Karpas-422 (cell line): Measurements from ENCODE around the gene GOLGA6C. TPM values are rescaled to one million over a fixed set of nuclear protein-coding genes. Genes with fewer than 3 reads are reported as not detected.
"Not testable (repeated sequence)": the region's sequence is repeated elsewhere in the genome, so short reads cannot be mapped to it uniquely, and the experiment has no call there.

ENCODE experiments used
- DNase-seq: peaks from one replicate; pipeline ENCODE4 v3.0.0-alpha.2; 2015
- H2AFZ ChIP-seq: fragments of 200-600 bp; sonication (generic); 2 replicates; pipeline ENCODE4 v1.6.1; 2014; ENCODE audit warnings: antibody characterized with exemption, low read length, mixed read lengths
- H3K27ac ChIP-seq: fragments of 200-600 bp; sonication (generic); 2 replicates; pipeline ENCODE4 v1.5.1; 2014; ENCODE audit warnings: mild to moderate bottlenecking, low read length, moderate library complexity
- H3K27me3 ChIP-seq: fragments of 200-600 bp; sonication (generic); 2 replicates; pipeline ENCODE4 v1.6.1; 2014; ENCODE audit warnings: low read length, mixed read lengths
- H3K36me3 ChIP-seq: fragments of 200-600 bp; sonication (generic); 2 replicates; pipeline ENCODE4 v1.6.1; 2014; ENCODE audit warnings: low read length, mixed read lengths; ENCODE audit not compliant: insufficient read depth
- H3K4me1 ChIP-seq: fragments of 200-600 bp; sonication (generic); 2 replicates; pipeline ENCODE4 v1.6.1; 2014; ENCODE audit warnings: mild to moderate bottlenecking, low read length, mixed read lengths
- H3K4me2 ChIP-seq: fragments of 200-600 bp; sonication (generic); 2 replicates; pipeline ENCODE4 v1.6.1; 2014; ENCODE audit warnings: low read length, low read depth, mild to moderate bottlenecking; ENCODE audit not compliant: poor library complexity, severe bottlenecking
- H3K4me3 ChIP-seq: fragments of 200-600 bp; sonication (generic); 2 replicates; pipeline ENCODE4 v1.5.1; 2014; ENCODE audit warnings: mild to moderate bottlenecking, antibody characterized with exemption, low read length, mixed read lengths
- H3K79me2 ChIP-seq: fragments of 200-600 bp; sonication (generic); 2 replicates; pipeline ENCODE4 v1.6.1; 2014; ENCODE audit warnings: mild to moderate bottlenecking, low read length, mixed read lengths
- H3K9ac ChIP-seq: fragments of 200-600 bp; sonication (generic); 2 replicates; pipeline ENCODE4 v1.6.0; 2014; ENCODE audit warnings: low read length
- H3K9me2 ChIP-seq: fragments of 200-600 bp; sonication (generic), shearing (Covaris generic); replicated peaks from 2 replicates; pipeline ENCODE4 v1.6.0; 2014; ENCODE audit warnings: mild to moderate bottlenecking, low read length, moderate library complexity; ENCODE audit not compliant: insufficient read depth
- H3K9me3 ChIP-seq: fragments of 300-700, 200-600 bp; sonication (generic); 2 replicates; pipeline ENCODE4 v1.6.1; 2014; ENCODE audit warnings: low read length, mixed read lengths
- H4K20me1 ChIP-seq: fragments of 200-600 bp; sonication (generic); 2 replicates; pipeline ENCODE4 v1.6.1; 2014; ENCODE audit warnings: mild to moderate bottlenecking, antibody characterized with exemption, low read length, low read depth; ENCODE audit not compliant: insufficient read depth
- total RNA-seq: library from RNA; depleted of rRNA; stranded (reverse); fragments of >200 nt; shearing (Covaris generic); gene quantifications from 2 replicates; pipeline ENCODE4 v1.2.3, GENCODE V29; 2014; ENCODE audit warnings: low replicate concordance

GOLGA6C gene
- total RNA-seq, 1 experiment from 2014 or later: not detected

DNA sequence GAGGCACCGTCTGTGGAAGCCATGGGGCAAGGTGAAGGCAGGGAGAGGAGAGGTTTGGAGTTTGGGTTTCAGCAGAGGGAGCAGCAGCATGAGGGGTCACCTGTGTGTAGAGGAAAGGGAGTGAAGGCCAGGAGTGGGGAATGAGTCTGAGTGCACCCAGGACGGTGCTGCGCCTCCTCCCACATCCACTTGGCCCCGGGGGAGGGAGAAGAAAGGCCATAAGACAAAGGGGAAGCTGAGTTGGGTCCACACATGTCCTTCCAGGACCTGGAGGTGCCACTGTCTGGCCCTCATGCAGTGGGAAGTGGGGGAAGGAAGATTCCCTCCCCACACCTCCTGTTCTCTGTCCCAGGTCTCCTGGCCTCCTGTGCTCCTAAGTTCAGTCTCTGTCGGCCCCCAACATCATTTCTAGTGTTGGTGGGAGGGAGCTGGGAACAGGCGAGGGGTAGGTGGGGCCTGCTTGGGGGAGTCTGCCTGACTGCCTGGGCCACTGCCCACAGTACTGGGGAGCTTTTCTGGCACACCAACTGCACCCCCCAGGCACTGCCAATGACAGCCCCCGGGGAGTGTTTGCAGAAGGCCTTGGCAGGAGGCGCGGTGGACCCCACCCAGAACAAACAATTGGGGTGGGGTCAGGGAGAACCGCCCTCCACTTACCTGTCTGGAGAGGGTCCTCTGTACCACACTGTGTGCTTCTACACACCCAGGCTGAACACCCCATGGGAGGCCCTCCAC is 32.9 kb upstream of the GOLGA6C start:
- DNase-seq, H3K36me3 ChIP-seq, H3K79me2 ChIP-seq, H2AFZ ChIP-seq, H4K20me1 ChIP-seq, H3K9me3 ChIP-seq, H3K9me2 ChIP-seq, H3K4me3 ChIP-seq, H3K27me3 ChIP-seq, H3K4me1 ChIP-seq, H3K27ac ChIP-seq, H3K4me2 ChIP-seq, H3K9ac ChIP-seq: not testable (repeated sequence)

DNA sequence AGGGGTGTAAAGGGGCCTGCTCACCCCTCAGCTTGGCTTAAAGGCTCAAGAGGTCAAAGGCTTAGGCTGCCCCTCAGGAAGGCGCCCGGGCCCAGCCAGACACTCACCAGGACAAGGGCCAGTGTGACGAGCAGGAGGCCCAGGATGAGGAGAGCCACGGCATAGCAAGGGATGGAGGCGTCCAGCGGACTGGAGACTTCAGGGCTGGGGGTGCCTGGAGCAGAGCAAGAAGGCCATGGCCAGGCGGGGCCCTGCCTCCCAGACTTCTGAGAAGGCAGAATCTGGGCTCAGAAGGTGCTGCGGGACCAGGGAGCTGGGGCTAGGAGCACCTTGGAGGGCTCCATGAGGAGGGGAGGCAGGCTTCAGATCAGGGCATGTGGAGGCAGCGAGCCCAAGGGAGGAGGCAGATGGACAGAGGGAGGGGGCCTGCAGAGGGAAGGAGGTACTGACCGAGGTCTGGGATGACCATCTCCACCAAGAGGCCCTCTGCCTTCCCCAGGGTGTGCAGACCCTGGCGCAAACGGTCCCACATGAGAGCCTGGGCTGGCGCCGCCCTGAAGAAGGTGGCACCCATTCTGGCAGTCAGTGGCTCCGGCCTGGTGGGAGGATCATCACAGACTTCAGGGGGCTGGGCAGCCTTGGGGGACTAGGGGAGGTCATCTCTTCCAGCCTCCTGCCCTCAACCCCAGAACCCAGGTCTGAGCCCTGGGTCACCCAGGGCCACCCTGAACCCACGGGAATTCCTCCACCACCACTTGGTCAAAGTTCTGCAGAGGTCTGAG is 32.0 kb upstream of the GOLGA6C start:
- no peaks in the 10 kb centered on the region for H3K9me2 ChIP-seq
- H2AFZ ChIP-seq: no peak overlapping the region
- H3K9ac ChIP-seq: no peak overlapping the region
- no peak overlapping the region for H3K4me2 ChIP-seq
- H3K9me3 ChIP-seq: no peaks in the 10 kb centered on the region
- H3K36me3 ChIP-seq: no peaks in the 10 kb centered on the region
- H3K27ac ChIP-seq: no peak overlapping the region
- no peak for DNase-seq
- no peaks in the 10 kb centered on the region for H4K20me1 ChIP-seq
- H3K4me3 ChIP-seq: no peak overlapping the region
- H3K79me2 ChIP-seq: no peaks in the 10 kb centered on the region
- H3K27me3 ChIP-seq: no peaks in the 10 kb centered on the region
- H3K4me1 ChIP-seq: peaks cover 12% of the 10 kb centered on the region

- not testable (repeated sequence) for H3K79me2 ChIP-seq, H3K4me2 ChIP-seq, DNase-seq, H4K20me1 ChIP-seq, H3K9me2 ChIP-seq, H3K36me3 ChIP-seq, H2AFZ ChIP-seq, H3K27me3 ChIP-seq, H3K9me3 ChIP-seq, H3K27ac ChIP-seq, H3K9ac ChIP-seq, H3K4me3 ChIP-seq
- peaks cover 12% of the 10 kb centered on the region for H3K4me1 ChIP-seq
Measured at GRCh38 chr15:75227112-75227511, 31.0 kb upstream of the GOLGA6C start.

GRCh38 chr15:75227663-75228280 is 30.4 kb upstream of the GOLGA6C start:
- no peak overlapping the region for H3K27ac ChIP-seq
- no peaks in the 10 kb centered on the region for H3K79me2 ChIP-seq
- H3K9me3 ChIP-seq: no peaks in the 10 kb centered on the region
- H3K9ac ChIP-seq: no peak overlapping the region
- H3K9me2 ChIP-seq: no peaks in the 10 kb centered on the region
- no peak overlapping the region for H3K4me2 ChIP-seq
- H4K20me1 ChIP-seq: no peaks in the 10 kb centered on the region
- peaks cover 12% of the 10 kb centered on the region for H3K4me1 ChIP-seq
- H3K36me3 ChIP-seq: no peaks in the 10 kb centered on the region
- no peak overlapping the region for H3K4me3 ChIP-seq
- no peak for DNase-seq
- no peak overlapping the region for H2AFZ ChIP-seq
- H3K27me3 ChIP-seq: no peaks in the 10 kb centered on the region

- Histone ChIP-seq H3K9ac (no peak overlapping the region), H3K27ac (no peak overlapping the region), H3K36me3 (no peaks in the 10 kb centered on the region), H3K79me2 (no peaks in the 10 kb centered on the region), H3K9me3 (no peaks in the 10 kb centered on the region), H3K4me1 (peaks cover 12% of the 10 kb centered on the region), H3K9me2 (no peaks in the 10 kb centered on the region), H3K27me3 (no peaks in the 10 kb centered on the region), H3K4me3 (no peak overlapping the region), H2AFZ (no peak overlapping the region), H4K20me1 (no peaks in the 10 kb centered on the region), H3K4me2 (no peak overlapping the region)
- DNase-seq: no peak
Measured at GRCh38 chr15:75228787-75229186, 29.3 kb upstream of the GOLGA6C start.

DNA sequence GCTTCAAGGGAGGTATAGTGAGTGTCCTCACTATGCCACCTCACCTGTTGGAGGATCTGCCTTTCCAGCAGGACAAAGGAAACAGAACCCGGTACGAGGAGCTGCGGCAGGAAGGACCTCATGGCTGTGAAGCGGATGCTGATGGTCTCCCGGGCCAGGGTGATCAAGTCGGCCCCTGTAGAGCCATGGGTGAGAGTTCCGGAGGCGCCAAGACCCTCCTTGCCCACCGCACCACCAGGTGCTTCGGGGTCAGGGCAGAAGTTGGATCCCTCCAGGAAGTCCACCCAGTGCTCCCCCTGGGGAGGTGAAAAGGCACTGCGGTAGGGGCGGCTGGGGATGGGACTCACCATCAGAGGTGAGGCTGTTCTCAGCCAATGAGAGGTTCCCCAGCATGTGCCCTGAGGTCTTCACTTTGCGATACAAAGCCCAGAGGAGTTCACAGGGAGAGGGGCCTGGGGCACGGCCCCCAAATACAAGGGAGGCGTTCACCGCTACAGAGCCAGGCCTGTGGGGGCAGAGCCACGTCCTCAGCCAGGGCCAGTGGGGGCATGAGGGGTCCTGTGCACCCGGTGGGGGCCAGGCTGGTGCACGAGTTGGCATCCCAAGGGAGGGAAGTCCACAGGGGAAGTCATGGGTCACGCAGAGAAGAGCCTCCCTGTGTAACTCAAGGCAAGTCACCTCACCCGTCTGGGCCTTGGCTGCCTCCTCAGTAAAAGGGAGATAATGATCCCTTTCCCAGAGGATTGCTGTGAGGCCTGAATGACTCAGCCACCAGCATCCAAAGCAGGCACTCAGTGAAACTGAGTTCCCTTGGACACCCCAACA is 28.7 kb upstream of the GOLGA6C start:
- no peak overlapping the region for H3K9ac ChIP-seq
- no peak overlapping the region for H3K4me3 ChIP-seq
- no peaks in the 10 kb centered on the region for H3K36me3 ChIP-seq
- no peaks in the 10 kb centered on the region for H3K79me2 ChIP-seq
- H3K4me2 ChIP-seq: no peak overlapping the region
- H3K9me3 ChIP-seq: no peaks in the 10 kb centered on the region
- no peaks in the 10 kb centered on the region for H3K27me3 ChIP-seq
- DNase-seq: no peak
- H4K20me1 ChIP-seq: no peaks in the 10 kb centered on the region
- H3K4me1 ChIP-seq: peaks cover 12% of the 10 kb centered on the region
- H3K27ac ChIP-seq: no peak overlapping the region
- no peak overlapping the region for H2AFZ ChIP-seq
- no peaks in the 10 kb centered on the region for H3K9me2 ChIP-seq

DNA sequence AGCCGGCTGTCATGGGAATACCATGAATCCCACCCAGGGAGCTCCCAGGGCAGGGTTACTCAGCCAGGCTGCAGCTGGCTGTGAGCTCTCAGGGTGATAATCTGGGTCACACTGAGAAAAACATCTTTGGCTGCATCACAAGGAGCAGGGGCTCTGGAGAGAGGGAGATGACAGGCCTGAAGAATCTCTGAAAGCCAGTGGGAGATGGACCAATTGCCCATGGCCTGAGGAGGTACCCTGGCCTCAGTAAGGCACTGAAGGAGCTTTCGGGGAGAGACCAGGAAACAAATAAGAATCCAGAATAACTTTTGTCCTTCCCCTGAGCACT is 28.2 kb upstream of the GOLGA6C start:
- H3K27ac ChIP-seq: no peak overlapping the region
- no peaks in the 10 kb centered on the region for H3K27me3 ChIP-seq
- H3K9me2 ChIP-seq: no peaks in the 10 kb centered on the region
- no peak overlapping the region for H2AFZ ChIP-seq
- no peak overlapping the region for H3K4me2 ChIP-seq
- H3K9me3 ChIP-seq: no peaks in the 10 kb centered on the region
- H3K36me3 ChIP-seq: no peaks in the 10 kb centered on the region
- DNase-seq: no peak
- peaks cover 12% of the 10 kb centered on the region for H3K4me1 ChIP-seq
- no peak overlapping the region for H3K4me3 ChIP-seq
- no peaks in the 10 kb centered on the region for H3K79me2 ChIP-seq
- no peak overlapping the region for H3K9ac ChIP-seq
- H4K20me1 ChIP-seq: no peaks in the 10 kb centered on the region
